ENCODE results near the gene HERC4.
"Not testable (repeated sequence)": the region's sequence is repeated elsewhere in the genome, so short reads cannot be mapped to it uniquely, and the experiment has no call there.

HERC4 gene

DNA sequence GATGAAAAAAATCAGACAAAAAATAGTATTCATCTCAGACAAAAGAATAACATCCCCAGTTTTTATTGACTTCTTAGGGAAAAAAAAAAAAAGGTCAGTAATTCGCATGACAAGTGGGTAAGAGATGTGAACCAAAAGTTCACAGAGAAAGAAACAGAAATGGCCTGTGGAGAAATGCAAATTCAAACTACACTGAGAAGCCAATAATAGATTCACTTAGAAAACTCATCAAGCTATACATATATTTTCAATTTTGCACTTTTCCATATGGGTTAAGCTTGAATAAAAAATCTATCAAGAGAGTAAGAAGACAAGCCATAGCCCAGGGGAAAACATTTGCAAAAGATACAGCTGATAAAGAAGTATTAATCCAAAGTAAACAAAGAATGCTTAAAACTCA is 28.0 kb downstream of the HERC4 start:
- H3K4me3 ChIP-seq (replicated peaks; ENCODE audit: low read depth, low read length): no peak overlapping the region
- DNase-seq (ENCODE audit: extremely low read depth, low read depth): no peak
- TF ChIP-seq, protein P1, sequence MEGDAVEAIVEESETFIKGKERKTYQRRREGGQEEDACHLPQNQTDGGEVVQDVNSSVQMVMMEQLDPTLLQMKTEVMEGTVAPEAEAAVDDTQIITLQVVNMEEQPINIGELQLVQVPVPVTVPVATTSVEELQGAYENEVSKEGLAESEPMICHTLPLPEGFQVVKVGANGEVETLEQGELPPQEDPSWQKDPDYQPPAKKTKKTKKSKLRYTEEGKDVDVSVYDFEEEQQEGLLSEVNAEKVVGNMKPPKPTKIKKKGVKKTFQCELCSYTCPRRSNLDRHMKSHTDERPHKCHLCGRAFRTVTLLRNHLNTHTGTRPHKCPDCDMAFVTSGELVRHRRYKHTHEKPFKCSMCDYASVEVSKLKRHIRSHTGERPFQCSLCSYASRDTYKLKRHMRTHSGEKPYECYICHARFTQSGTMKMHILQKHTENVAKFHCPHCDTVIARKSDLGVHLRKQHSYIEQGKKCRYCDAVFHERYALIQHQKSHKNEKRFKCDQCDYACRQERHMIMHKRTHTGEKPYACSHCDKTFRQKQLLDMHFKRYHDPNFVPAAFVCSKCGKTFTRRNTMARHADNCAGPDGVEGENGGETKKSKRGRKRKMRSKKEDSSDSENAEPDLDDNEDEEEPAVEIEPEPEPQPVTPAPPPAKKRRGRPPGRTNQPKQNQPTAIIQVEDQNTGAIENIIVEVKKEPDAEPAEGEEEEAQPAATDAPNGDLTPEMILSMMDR (IDR thresholded peaks at IDR 0.05; ENCODE audit: low read depth, low read length, missing control alignments): no peak

DNA sequence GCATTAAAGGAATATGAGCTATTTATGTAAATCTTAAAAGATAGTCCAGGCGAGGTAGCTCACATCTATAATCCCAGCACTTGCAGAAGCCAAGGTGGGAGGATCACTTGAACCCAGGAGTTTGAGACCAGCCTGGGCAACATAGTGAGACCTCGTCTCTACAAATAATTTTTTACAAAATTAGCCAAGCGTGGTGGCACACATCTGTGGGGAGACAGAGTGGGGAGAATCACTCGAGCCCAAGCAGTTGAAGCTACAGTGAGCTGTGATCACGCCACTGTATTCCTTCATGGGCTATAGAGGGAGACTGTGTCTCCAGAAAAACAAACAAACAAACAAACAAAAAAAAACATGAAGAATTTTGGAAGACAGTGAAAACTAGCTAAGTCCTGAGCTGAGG is 28.4 kb downstream of the HERC4 start:
- no peak overlapping the region for H3K4me3 ChIP-seq (replicated peaks; ENCODE audit: low read depth, low read length)
- TF ChIP-seq, protein P1 (IDR thresholded peaks at IDR 0.05; ENCODE audit: low read depth, low read length, missing control alignments): no peak
- DNase-seq (ENCODE audit: extremely low read depth, low read depth): no peak

DNA sequence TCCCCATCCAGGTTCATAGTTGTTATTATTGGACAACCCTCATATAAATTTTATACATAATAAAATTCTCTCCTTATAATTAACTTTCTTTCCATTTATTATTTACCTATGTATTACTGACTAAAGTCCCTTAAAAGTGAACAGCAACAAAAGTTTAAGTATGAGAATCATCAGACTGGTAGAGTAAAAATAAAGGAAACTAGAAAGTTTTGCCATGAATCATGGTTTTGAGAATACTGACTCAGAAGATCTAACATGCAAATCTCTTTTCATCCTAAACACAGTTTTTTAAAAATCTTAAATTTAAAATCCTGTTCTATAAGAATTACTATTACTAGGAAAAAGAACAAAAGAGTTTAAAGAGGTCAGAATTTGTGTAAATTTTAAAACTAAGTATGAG is 32.1 kb downstream of the HERC4 start:
- no peak for DNase-seq (ENCODE audit: extremely low read depth, low read depth)
- TF ChIP-seq, protein P1 (IDR thresholded peaks at IDR 0.05; ENCODE audit: low read depth, low read length, missing control alignments): no peak
- no peak overlapping the region for H3K4me3 ChIP-seq (replicated peaks; ENCODE audit: low read depth, low read length)

DNA sequence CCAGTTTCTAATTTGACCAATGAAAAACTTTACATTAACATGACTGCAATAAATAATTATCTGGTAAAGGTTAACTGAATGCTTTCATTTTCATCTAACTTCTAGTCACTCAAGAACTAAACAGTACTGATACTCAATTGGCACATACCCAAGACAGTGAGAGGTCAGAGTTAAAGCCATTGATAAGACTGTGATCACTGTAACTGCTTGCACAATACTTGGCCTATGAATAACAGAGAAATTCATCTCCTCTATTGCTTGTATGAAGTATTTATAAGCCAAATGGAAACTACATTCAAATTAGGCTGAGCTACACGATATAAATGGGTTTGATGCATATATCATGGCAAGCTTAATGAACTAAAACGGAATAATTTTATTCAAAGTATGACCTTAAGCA is 43.0 kb downstream of the HERC4 start:
- DNase-seq (ENCODE audit: extremely low read depth, low read depth): no peak
- TF ChIP-seq, protein P1 (IDR thresholded peaks at IDR 0.05; ENCODE audit: low read depth, low read length, missing control alignments): no peak
- H3K4me3 ChIP-seq (replicated peaks; ENCODE audit: low read depth, low read length): no peak overlapping the region

DNA sequence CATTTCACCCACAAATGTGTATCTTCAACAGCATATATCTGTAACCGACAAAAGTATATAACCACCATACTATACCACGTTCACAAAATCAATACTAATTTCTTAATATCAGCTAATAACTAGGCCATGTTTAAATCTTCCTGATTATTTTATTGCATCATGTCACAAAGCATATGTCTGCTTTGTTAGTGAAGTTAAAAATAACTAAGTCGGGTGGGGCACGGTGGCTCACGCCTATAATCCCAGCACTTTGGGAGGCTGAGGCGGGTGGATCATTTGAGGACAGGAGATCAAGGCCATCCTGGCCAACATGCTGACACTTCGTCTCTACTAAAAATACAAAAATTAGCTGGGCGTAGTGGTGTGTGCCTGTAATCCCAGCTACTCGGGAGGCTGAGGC is 47.7 kb downstream of the HERC4 start:
- TF ChIP-seq, protein P1 (IDR thresholded peaks at IDR 0.05; ENCODE audit: low read depth, low read length, missing control alignments): no peak
- H3K4me3 ChIP-seq (replicated peaks; ENCODE audit: low read depth, low read length): no peak overlapping the region
- DNase-seq (ENCODE audit: extremely low read depth, low read depth): no peak

DNA sequence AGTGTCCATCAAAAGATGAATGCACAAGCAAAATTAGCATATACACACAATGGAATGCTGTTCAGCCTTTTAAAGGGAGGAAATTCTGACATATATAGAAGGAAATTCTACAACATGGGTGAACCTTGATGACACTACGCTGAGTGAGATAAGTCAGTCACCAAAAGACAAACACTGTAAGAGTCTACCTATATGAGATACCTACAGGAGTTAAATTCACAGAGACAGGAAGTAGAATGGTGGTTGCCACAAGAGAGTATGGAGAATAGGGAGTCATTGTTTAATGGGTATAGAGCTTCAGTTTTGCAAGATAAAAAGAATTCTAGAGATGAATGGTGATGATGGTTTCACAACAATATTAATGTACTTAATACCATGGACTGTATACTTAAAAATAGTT is 51.8 kb downstream of the HERC4 start:
- no peak overlapping the region for H3K4me3 ChIP-seq (replicated peaks; ENCODE audit: low read depth, low read length)
- TF ChIP-seq, protein P1 (IDR thresholded peaks at IDR 0.05; ENCODE audit: low read depth, low read length, missing control alignments): no peak
- no peak for DNase-seq (ENCODE audit: extremely low read depth, low read depth)

DNA sequence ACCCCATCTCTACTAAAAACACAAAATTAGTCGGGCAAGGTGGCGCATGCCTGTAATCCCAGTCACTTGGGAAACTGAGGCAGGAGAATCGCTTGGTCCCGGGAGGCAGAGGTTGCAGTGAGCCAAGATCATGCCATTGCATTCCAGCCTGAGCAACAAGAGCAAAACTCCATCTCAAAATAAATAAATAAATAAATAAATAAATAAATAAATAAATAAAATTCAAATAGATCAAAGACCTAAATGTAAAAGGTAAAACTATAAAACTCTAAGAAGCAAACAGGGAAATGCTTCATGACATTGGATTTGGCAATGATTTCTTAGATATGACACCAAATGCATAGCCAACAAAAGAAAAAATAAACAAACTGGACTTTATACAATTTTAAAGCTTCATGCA is 52.8 kb downstream of the HERC4 start:
- DNase-seq (ENCODE audit: extremely low read depth, low read depth); H3K4me3 ChIP-seq (replicated peaks; ENCODE audit: low read depth, low read length): not testable (repeated sequence)

DNA sequence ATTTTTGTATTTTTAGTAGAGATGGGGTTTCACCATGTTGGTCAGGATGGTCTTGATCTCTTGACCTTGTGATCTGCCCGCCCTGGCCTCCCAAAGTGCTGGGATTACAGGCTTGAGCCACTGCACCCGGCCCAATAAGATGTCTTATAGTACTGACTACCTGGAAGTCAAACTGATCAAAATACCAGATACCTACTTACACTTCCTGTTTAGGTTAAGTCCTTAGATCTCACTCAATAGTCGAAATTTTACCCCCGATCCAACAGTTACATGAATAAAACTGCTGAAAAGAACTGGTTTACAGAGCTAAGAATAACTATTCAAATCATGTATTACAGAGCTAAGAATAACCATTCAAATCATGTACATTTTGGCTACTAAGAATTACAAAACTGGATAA is 58.6 kb downstream of the HERC4 start:
- not testable (repeated sequence) for H3K4me3 ChIP-seq (replicated peaks; ENCODE audit: low read depth, low read length); DNase-seq (ENCODE audit: extremely low read depth, low read depth)
